ENCODE measurements around the gene KRTAP10-3. TPM values are rescaled to one million over a fixed set of nuclear protein-coding genes. Genes with fewer than 3 reads are reported as not detected.

The KRTAP10-3 gene
- total RNA-seq, 4 donors from 2014 or later, result not detected

DNA sequence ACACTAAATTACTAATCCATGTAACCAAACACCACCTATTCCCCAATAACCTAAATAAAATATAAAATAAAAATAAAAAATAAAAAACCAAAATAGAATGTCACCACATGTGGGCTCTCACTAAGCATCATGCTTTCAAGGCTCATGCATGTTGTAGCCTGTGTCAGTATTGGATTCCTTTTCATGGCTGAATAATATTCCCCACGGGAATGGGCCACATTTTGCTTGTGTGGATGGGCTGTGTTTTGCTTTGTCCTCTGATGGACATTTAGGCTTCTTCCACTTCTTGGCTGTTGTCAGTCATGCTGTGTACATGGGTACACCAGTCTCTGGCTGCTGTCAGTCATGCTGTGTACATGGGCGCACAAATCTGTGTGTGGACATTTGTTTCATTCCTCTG is 30.5 kb upstream of the KRTAP10-3 start:
- intact Hi-C loops (cut with DNase I), result no loop called here
- no peak overlapping the region for H3K4me3 ChIP-seq
- peaks cover 0 to 83% (median 1%) of the 10 kb centered on the region in 4 donors for H3K27me3 ChIP-seq
- peaks cover 0 to 5% (median 0%) of the 10 kb centered on the region in 3 donors for H3K9me3 ChIP-seq
- no peaks in the 10 kb centered on the region for H3K36me3 ChIP-seq
- no peak for TF ChIP-seq POLR2A (IDR thresholded peaks at IDR 0.05)
- TF ChIP-seq, protein P1, sequence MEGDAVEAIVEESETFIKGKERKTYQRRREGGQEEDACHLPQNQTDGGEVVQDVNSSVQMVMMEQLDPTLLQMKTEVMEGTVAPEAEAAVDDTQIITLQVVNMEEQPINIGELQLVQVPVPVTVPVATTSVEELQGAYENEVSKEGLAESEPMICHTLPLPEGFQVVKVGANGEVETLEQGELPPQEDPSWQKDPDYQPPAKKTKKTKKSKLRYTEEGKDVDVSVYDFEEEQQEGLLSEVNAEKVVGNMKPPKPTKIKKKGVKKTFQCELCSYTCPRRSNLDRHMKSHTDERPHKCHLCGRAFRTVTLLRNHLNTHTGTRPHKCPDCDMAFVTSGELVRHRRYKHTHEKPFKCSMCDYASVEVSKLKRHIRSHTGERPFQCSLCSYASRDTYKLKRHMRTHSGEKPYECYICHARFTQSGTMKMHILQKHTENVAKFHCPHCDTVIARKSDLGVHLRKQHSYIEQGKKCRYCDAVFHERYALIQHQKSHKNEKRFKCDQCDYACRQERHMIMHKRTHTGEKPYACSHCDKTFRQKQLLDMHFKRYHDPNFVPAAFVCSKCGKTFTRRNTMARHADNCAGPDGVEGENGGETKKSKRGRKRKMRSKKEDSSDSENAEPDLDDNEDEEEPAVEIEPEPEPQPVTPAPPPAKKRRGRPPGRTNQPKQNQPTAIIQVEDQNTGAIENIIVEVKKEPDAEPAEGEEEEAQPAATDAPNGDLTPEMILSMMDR (IDR thresholded peaks at IDR 0.05), result no peak
- DNase-seq, result no peak
- peaks cover 0 to 15% (median 0%) of the 10 kb centered on the region in 3 donors for H3K4me1 ChIP-seq
- WGBS, 2 donors, result 71 to 80% methylated on average over 1 to 2 of the region's 2 CpGs
- H3K27ac ChIP-seq, result no peak overlapping the region

DNA sequence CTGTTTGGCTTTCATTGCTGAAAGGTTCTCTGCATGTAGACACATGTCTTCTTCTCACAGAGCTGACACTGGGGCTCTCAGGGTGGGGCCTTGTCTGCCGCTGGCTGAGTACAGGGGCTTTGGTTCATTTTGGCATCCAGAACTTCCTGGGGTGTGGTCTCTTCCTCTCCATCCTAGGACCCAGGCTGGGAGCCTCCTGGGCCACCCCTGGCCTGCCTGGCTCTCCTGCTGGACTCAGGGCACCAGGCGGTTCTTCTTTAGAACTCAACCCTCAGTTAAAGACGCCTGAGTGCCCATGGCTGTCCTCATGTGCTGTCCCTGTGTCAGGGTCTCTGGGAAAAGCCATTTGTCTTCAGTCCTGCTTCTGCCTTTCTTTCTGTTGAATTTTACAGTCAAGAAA is 27.3 kb upstream of the KRTAP10-3 start:
- DNase-seq, result no peak
- H3K27me3 ChIP-seq, result peaks cover 0 to 69% (median 1%) of the 10 kb centered on the region in 4 donors
- intact Hi-C loops (cut with DNase I), result no loop called here
- no peak overlapping the region for H3K4me3 ChIP-seq
- 47 to 64% methylated on average over 2 to 3 of the region's 3 CpGs for WGBS, 2 donors
- H3K9me3 ChIP-seq, result peaks cover 0 to 22% (median 8%) of the 10 kb centered on the region in 3 donors
- no peaks in the 10 kb centered on the region for H3K36me3 ChIP-seq
- no peak overlapping the region for H3K27ac ChIP-seq
- no peak for TF ChIP-seq POLR2A (IDR thresholded peaks at IDR 0.05)
- H3K4me1 ChIP-seq, result no peaks in the 10 kb centered on the region

DNA sequence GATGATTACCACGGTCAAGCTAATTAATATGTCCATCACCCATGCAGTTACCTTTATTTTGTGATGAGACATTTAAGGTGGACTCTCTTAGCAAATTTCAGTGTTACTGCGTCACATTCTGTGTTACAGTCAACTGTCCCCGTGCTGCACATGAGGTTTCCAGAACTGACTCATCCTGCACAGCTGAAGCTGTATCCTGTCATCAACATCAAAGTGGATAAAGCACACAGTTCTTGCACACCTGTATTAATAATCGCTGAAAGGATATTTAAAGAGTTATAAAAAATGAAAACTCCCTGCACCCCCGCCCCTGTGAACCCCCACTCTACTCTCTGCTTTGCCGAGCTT is 25.2 kb upstream of the KRTAP10-3 start:
- H3K27me3 ChIP-seq, result peaks cover 0 to 63% (median 1%) of the 10 kb centered on the region in 4 donors
- intact Hi-C loops (cut with DNase I), result no loop called here
- H3K9me3 ChIP-seq, result peaks cover 0 to 24% (median 8%) of the 10 kb centered on the region in 3 donors
- TF ChIP-seq, protein P1 (IDR thresholded peaks at IDR 0.05), result no peak
- no peak for TF ChIP-seq POLR2A (IDR thresholded peaks at IDR 0.05)
- 38 to 56% methylated on average over 6 of the region's 6 CpGs for WGBS, 2 donors
- H3K36me3 ChIP-seq, result no peaks in the 10 kb centered on the region
- no peak overlapping the region for H3K4me3 ChIP-seq
- DNase-seq, result no peak
- H3K27ac ChIP-seq, result no peak overlapping the region
- no peaks in the 10 kb centered on the region for H3K4me1 ChIP-seq

DNA sequence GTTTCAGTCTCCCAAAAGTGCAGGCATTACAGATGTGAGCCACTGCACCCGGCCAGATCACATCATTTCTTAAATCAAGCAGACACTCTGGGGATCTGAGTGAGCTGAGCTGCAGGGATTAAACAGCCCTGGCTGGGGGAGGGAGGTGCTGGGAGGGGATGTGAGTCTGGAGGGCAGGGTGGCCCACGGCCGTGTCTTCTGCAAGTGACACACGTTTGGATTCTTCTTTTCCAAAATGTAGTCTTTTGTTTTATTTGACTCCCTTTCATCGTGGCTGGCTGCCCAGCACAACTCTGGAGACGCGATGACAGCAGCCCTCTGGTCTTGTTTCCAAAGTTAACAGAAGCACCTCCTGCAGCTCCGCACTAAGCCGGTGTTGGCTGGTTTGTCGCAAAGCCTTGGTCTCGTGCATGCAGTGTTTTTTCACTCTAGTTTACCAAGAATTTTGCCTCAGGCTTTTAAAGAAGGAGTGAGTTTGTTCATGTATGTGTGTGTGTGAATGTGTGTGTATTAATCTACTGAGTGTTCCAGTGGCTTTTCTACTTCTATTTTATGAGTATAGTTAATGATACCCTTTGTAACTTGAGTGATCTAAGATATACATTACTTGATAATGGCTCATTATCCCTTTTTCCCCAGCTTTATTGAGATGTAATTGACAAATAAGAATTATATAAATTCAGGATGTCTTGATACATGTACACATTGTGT is 24.6 kb upstream of the KRTAP10-3 start:
- no peaks in the 10 kb centered on the region for H3K4me1 ChIP-seq
- TF ChIP-seq POLR2A (IDR thresholded peaks at IDR 0.05), result no peak
- TF ChIP-seq, protein P1 (IDR thresholded peaks at IDR 0.05), result no peak
- DNase-seq, result no peak
- H3K4me3 ChIP-seq, result no peak overlapping the region
- H3K9me3 ChIP-seq, result peaks cover 0 to 24% (median 8%) of the 10 kb centered on the region in 3 donors
- H3K36me3 ChIP-seq, result no peaks in the 10 kb centered on the region
- no peak overlapping the region for H3K27ac ChIP-seq
- intact Hi-C loops (cut with DNase I), result no loop called here
- peaks cover 0 to 68% (median 1%) of the 10 kb centered on the region in 4 donors for H3K27me3 ChIP-seq
- WGBS, 2 donors, result 16 to 17% methylated on average over 10 to 11 of the region's 11 CpGs

DNA sequence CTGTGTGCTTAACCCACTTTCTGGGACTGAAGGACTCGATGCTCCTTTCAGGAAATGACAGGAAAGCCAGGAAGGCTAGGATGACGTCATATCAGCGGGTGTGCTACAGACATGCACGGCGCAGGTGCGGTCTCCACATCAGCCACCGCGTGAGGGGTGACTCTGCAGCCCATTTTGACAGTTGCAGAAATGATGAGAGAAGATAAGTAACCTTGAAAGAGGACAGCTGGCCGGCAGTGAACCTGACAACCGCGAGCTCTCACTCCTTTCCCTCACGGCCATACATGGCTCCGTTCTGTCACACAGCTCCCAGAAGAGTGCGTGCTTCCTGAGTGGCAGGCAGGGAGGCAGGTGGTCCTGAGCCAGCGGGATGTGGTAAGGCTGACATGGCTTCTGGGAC is 23.5 kb upstream of the KRTAP10-3 start:
- intact Hi-C loops (cut with DNase I), result no loop called here
- H3K4me1 ChIP-seq, result no peaks in the 10 kb centered on the region
- no peak overlapping the region for H3K4me3 ChIP-seq
- H3K36me3 ChIP-seq, result no peaks in the 10 kb centered on the region
- no peak for DNase-seq
- 58 to 80% methylated on average over 10 to 14 of the region's 15 CpGs for WGBS, 2 donors
- TF ChIP-seq, protein P1 (IDR thresholded peaks at IDR 0.05), result no peak
- TF ChIP-seq POLR2A (IDR thresholded peaks at IDR 0.05), result no peak
- peaks cover 0 to 31% (median 13%) of the 10 kb centered on the region in 3 donors for H3K9me3 ChIP-seq
- H3K27ac ChIP-seq, result no peak overlapping the region
- H3K27me3 ChIP-seq, result peaks cover 0 to 69% (median 1%) of the 10 kb centered on the region in 4 donors
